DND-41 (cell line): ENCODE measurements around the gene AGAP1.

Experiments used
- EZH2 ChIP-seq: IDR thresholded peaks from 3 replicates; pipeline ENCODE4 v1.6.1; 2012; ENCODE audit warnings: borderline replicate concordance, low read depth, mild to moderate bottlenecking, moderate library complexity, low read length, inconsistent platforms; ENCODE audit not compliant: severe bottlenecking
- TF ChIP-seq, protein P1 (sequence below): IDR thresholded peaks from 2 replicates; pipeline ENCODE4 v1.5.1; 2012; ENCODE audit warnings: borderline replicate concordance, low read length, moderate library complexity, mild to moderate bottlenecking; ENCODE audit not compliant: poor library complexity, severe bottlenecking; ENCODE audit errors: extremely low read depth

- no peak for TF ChIP-seq EZH2
- TF ChIP-seq, protein P1, sequence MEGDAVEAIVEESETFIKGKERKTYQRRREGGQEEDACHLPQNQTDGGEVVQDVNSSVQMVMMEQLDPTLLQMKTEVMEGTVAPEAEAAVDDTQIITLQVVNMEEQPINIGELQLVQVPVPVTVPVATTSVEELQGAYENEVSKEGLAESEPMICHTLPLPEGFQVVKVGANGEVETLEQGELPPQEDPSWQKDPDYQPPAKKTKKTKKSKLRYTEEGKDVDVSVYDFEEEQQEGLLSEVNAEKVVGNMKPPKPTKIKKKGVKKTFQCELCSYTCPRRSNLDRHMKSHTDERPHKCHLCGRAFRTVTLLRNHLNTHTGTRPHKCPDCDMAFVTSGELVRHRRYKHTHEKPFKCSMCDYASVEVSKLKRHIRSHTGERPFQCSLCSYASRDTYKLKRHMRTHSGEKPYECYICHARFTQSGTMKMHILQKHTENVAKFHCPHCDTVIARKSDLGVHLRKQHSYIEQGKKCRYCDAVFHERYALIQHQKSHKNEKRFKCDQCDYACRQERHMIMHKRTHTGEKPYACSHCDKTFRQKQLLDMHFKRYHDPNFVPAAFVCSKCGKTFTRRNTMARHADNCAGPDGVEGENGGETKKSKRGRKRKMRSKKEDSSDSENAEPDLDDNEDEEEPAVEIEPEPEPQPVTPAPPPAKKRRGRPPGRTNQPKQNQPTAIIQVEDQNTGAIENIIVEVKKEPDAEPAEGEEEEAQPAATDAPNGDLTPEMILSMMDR: no peak
Measured at GRCh38 chr2:236093134-236093533, 599.3 kb downstream of the AGAP1 start.
